ENCODE data around the gene LMO1.

The LMO1 gene

DNA sequence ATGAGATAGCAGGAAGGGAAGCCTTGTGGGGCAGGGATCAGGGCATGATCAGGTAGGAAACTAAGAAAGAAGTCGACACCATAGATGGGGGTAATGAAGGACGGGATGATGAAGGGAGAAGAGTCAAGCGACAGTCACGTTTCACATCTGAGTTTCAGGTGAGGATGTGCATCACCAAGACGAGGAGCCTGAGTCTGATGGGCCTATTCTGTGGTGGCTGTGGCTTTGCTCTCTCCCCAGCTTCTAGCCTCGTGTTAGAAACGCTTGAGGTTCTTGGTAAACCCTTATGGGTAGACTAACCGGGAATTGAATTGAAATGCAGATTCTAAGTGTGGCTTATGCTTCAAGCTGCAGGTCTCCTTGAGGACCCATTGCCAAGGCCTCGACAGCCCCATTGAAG, 45.6 kb upstream of the LMO1 start:
- H3K36me3 ChIP-seq (ENCODE audit: control insufficient read depth, insufficient read depth, low read length) = no peaks in the 10 kb centered on the region
- DNase-seq (ENCODE audit: extremely low read depth, insufficient read length) = no peak
- no peak overlapping the region for H3K4me3 ChIP-seq (replicated peaks; ENCODE audit: low read depth, low read length)
- H3K27me3 ChIP-seq (replicated peaks; ENCODE audit: control insufficient read depth, insufficient read depth, low read length) = no peaks in the 10 kb centered on the region
- no peak for TF ChIP-seq CTCF (IDR thresholded peaks at IDR 0.05; ENCODE audit: insufficient read depth, low read length, poor library complexity, severe bottlenecking)

- no peak overlapping the region for H3K4me3 ChIP-seq (replicated peaks; ENCODE audit: low read depth, low read length)
- no peak for TF ChIP-seq CTCF (IDR thresholded peaks at IDR 0.05; ENCODE audit: insufficient read depth, low read length, poor library complexity, severe bottlenecking)
- H3K36me3 ChIP-seq (ENCODE audit: control insufficient read depth, insufficient read depth, low read length) = no peaks in the 10 kb centered on the region
- no peak for DNase-seq (ENCODE audit: extremely low read depth, insufficient read length)
- H3K27me3 ChIP-seq (replicated peaks; ENCODE audit: control insufficient read depth, insufficient read depth, low read length) = no peaks in the 10 kb centered on the region
Observed at GRCh38 chr11:8307601-8308000, 43.9 kb upstream of the LMO1 start.

DNA sequence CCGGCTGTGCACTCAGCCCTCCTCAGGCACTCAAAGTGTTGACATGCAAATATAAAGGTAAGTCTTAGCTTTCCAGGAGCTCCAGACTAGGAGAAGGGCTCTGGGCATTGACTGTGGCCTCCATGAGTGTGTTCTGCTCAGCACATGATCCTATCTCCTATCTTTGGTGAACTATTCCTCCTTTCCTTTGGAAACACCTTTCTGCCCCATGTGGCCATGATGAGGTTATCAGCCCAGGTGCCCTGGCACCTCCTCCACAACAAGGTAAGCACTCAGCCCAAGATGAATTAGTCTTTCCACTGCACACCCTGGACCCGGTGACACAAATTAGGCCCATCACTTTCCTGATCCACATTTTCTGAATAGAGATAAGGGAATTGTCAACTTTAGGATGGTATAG, 37.9 kb upstream of the LMO1 start:
- DNase-seq (ENCODE audit: extremely low read depth, insufficient read length) = no peak
- TF ChIP-seq CTCF (IDR thresholded peaks at IDR 0.05; ENCODE audit: insufficient read depth, low read length, poor library complexity, severe bottlenecking) = no peak
- H3K27me3 ChIP-seq (replicated peaks; ENCODE audit: control insufficient read depth, insufficient read depth, low read length) = no peaks in the 10 kb centered on the region

GRCh38 chr11:8298801-8299786, 35.4 kb upstream of the LMO1 start:
- no peak for DNase-seq (ENCODE audit: extremely low read depth, insufficient read length)
- no peak for TF ChIP-seq CTCF (IDR thresholded peaks at IDR 0.05; ENCODE audit: insufficient read depth, low read length, poor library complexity, severe bottlenecking)
- Histone ChIP-seq H3K4me3 (replicated peaks; ENCODE audit: low read depth, low read length) (no peak overlapping the region), H3K27me3 (replicated peaks; ENCODE audit: control insufficient read depth, insufficient read depth, low read length) (no peaks in the 10 kb centered on the region; the same call in 1 of the 2 replicates), H3K36me3 (ENCODE audit: control insufficient read depth, insufficient read depth, low read length) (no peaks in the 10 kb centered on the region)

More for the DNA sequence above, 37.9 kb upstream of the LMO1 start:
- H3K36me3 ChIP-seq (ENCODE audit: control insufficient read depth, insufficient read depth, low read length) = no peaks in the 10 kb centered on the region
- H3K4me3 ChIP-seq (replicated peaks; ENCODE audit: low read depth, low read length) = no peak overlapping the region

- TF ChIP-seq CTCF (IDR thresholded peaks at IDR 0.05; ENCODE audit: insufficient read depth, low read length, poor library complexity, severe bottlenecking) = no peak
- H3K27me3 ChIP-seq (replicated peaks; ENCODE audit: control insufficient read depth, insufficient read depth, low read length) = no peaks in the 10 kb centered on the region; the same call in 1 of the 2 replicates
- no peaks in the 10 kb centered on the region for H3K36me3 ChIP-seq (ENCODE audit: control insufficient read depth, insufficient read depth, low read length)
- H3K4me3 ChIP-seq (replicated peaks; ENCODE audit: low read depth, low read length) = no peak overlapping the region
- no peak for DNase-seq (ENCODE audit: extremely low read depth, insufficient read length)
Observed at GRCh38 chr11:8297781-8298440, 34.2 kb upstream of the LMO1 start.
